ENCODE results near the gene CMTM7. TPM values are rescaled to one million over a fixed set of nuclear protein-coding genes. Genes with fewer than 3 reads are reported as not detected.

The CMTM7 gene
- total and polyA plus RNA-seq, 2 of the 8 experiments (the other 6 are each of a cell fraction or from before 2014, with no cell fraction given), result 33.3 to 65.8 TPM

GRCh38 chr3:32347343-32348125 lies 44.1 kb upstream of the CMTM7 start:
- Histone ChIP-seq H3K56ac (replicated peaks; ENCODE audit: insufficient read length, low read depth, low read length) (no peak overlapping the region), H3K23me2 (ENCODE audit: low read depth, low read length) (no peaks in the 10 kb centered on the region), H3K18ac (ENCODE audit: extremely low read depth, low read length) (no peak overlapping the region), H2BK5ac (ENCODE audit: low read depth, low read length) (no peak overlapping the region), H3K4me1 (replicated peaks in 1 of 4; ENCODE audit: control insufficient read depth in 3 of 4, insufficient read depth in 4 of 4, low read length in 3 of 4) (peaks cover 3 to 13% (median 12%) of the 10 kb centered on the region in 4 experiments; a peak in 5 of 7 replicates), H4K91ac (replicated peaks; ENCODE audit: insufficient read length, low read length) (no peak overlapping the region), H3K14ac (ENCODE audit: insufficient read length) (no peak overlapping the region), H4K20me1 (replicated peaks in 1 of 2; ENCODE audit: control insufficient read depth in 1 of 2, insufficient read depth in 2 of 2, low read length in 2 of 2) (no peaks in the 10 kb centered on the region), H2BK15ac (ENCODE audit: low read length) (no peak overlapping the region), H2BK12ac (ENCODE audit: low read depth, low read length) (no peak overlapping the region), H4K8ac (ENCODE audit: extremely low read depth, insufficient read depth, low read length) (no peak overlapping the region; the same call in 1 of the 2 replicates), H3K79me2 (ENCODE audit: control insufficient read depth in 1 of 2, insufficient read depth in 2 of 2, low read length in 2 of 2) (no peaks in the 10 kb centered on the region), H2BK120ac (replicated peaks; ENCODE audit: low read depth, low read length) (no peak overlapping the region), H4K5ac (ENCODE audit: insufficient read length, low read depth, low read length) (no peak overlapping the region), H3K9ac (replicated peaks in 1 of 4; ENCODE audit: extremely low read depth in 1 of 4, low read depth in 3 of 4, low read length in 3 of 4) (no peak overlapping the region), H3K4me3 (ENCODE audit: extremely low read depth in 1 of 4, insufficient read depth in 2 of 4, low read depth in 3 of 4, low read length in 4 of 4) (peak overlapping the region in 1 of 4 experiments; percentile 10; a peak in 1 of 8 replicates), H3K79me1 (ENCODE audit: low read depth, low read length) (no peaks in the 10 kb centered on the region), H3K9me3 (ENCODE audit: insufficient read depth in 2 of 2, low read depth in 1 of 2, low read length in 1 of 2) (no peaks in the 10 kb centered on the region), H3K27me3 (replicated peaks in 1 of 4; ENCODE audit: control insufficient read depth in 3 of 4, extremely low read depth in 1 of 4, insufficient read depth in 3 of 4, low read length in 3 of 4) (no peaks in the 10 kb centered on the region), H2AFZ (ENCODE audit: low read length) (no peak overlapping the region), H3K4me2 (ENCODE audit: insufficient read depth in 1 of 2, low read depth in 2 of 2, low read length in 2 of 2) (peak overlapping the region; percentile 11 to 37; a peak in 3 of 4 replicates), H2BK20ac (ENCODE audit: low read length) (no peak overlapping the region), H3K4ac (replicated peaks; ENCODE audit: insufficient read length, low read depth, low read length) (no peak overlapping the region), H3K36me3 (ENCODE audit: control insufficient read depth in 2 of 4, insufficient read depth in 4 of 4, low read length in 3 of 4) (no peaks in the 10 kb centered on the region), H3K27ac (ENCODE audit: low read depth, low read length) (no peak overlapping the region), H3K23ac (ENCODE audit: insufficient read length) (no peak overlapping the region), H2AK5ac (ENCODE audit: low read depth, low read length) (no peak overlapping the region)
- DNase-seq (ENCODE audit: low read depth in 1 of 2, low spot score in 2 of 2) (no peak), FAIRE-seq (peak; percentile 52)
- ChIA-PET POLR2A (ENCODE audit: partially characterized antibody) (no interaction called here), CTCF (ENCODE audit: partially characterized antibody) (interaction anchor here (1.0 to 3.2 kb wide), 6 partner anchors 9 to 169 kb away, joined by 3 to 14 read pairs (median 4); no protein-coding TSS in a partner anchor)
- TF ChIP-seq BACH1 (IDR thresholded peaks at IDR 0.05; ENCODE audit: low read length) (no peak), KDM4A (IDR thresholded peaks at IDR 0.05; ENCODE audit: low read depth, low read length, severe bottlenecking) (no peak), TEAD4 (IDR thresholded peaks at IDR 0.05; ENCODE audit: low read depth, low read length) (no peak), TBP (IDR thresholded peaks at IDR 0.05; ENCODE audit: low read depth, low read length) (no peak), POLR2AphosphoS5 (IDR thresholded peaks at IDR 0.05; ENCODE audit: low read depth, low read length) (no peak), KDM5A (IDR thresholded peaks at IDR 0.05; ENCODE audit: low read length) (no peak), CHD1 (IDR thresholded peaks at IDR 0.05; ENCODE audit: low read depth, low read length) (no peak), MAFK (IDR thresholded peaks at IDR 0.05; ENCODE audit: low read depth, low read length) (no peak)
- WGBS, 2 experiments (ENCODE audit: extremely low coverage in 1 of 2, insufficient coverage in 1 of 2, insufficient read length in 1 of 2, insufficient replicate concordance in 2 of 2, low coverage in 1 of 2, low lambda C conversion rate in 2 of 2, missing lambda C conversion rate in 1 of 2), result 68% methylated on average over 11 of the region's 11 CpGs; no CpG with 5 or more reads in 1 of the 2 experiments
